Upper lobe of left lung (tissue), 4 donors: Measurements from ENCODE around the gene STK11IP.

ENCODE experiments used
- CTCF ChIP-seq, 6 experiments: fragments of 450-650 bp in 4 of 6; fragments of 200-600 bp in 2 of 6; sonication (generic) in 2 of 6; IDR thresholded peaks; one replicate each; pipeline ENCODE4 v1.5.1; 2016 to 2019; ENCODE audit warnings: antibody characterized with exemption in 6 of 6
- EP300 ChIP-seq, 4 donors: sonication (generic); formaldehyde crosslinking; IDR thresholded peaks; one replicate each; pipeline ENCODE4 v1.5.1; 2017; ENCODE audit warnings: antibody characterized with exemption in 4 of 4, control low read depth in 2 of 4
- POLR2A ChIP-seq, 4 donors: fragments of 450-650 bp; IDR thresholded peaks; one replicate each; pipeline ENCODE4 v1.5.1; 2016 to 2017; ENCODE audit warnings: antibody characterized with exemption in 4 of 4, mild to moderate bottlenecking in 2 of 4
- POLR2AphosphoS5 ChIP-seq, 2 donors: sonication (generic); formaldehyde crosslinking; IDR thresholded peaks; one replicate each; pipeline ENCODE4 v1.5.1; 2017; ENCODE audit warnings: antibody characterized with exemption in 2 of 2

GRCh38 chr2:219607931-219608330, 10.3 kb downstream of the STK11IP start:
- TF ChIP-seq POLR2AphosphoS5 (IDR thresholded peaks at IDR 0.05) (no peak), EP300 (IDR thresholded peaks at IDR 0.05) (no peak), CTCF (IDR thresholded peaks at IDR 0.05) (no peak), POLR2A (IDR thresholded peaks at IDR 0.05) (no peak)
